NCI-H2196 (cell line): Measurements from ENCODE around the gene HNRNPK.

ENCODE experiments used
- DNase-seq: peaks from one replicate; lab custom pipeline; 2025; ENCODE audit not compliant: unreplicated experiment; lab: John Stamatoyannopoulos, UW

HNRNPK gene

GRCh38 chr9:83934569-83935275, 45.3 kb downstream of the HNRNPK start:
- peak; percentile 25 for DNase-seq

GRCh38 chr9:83933790-83934189, 46.2 kb downstream of the HNRNPK start:
- no peak for DNase-seq

- no peak for DNase-seq
Observed at GRCh38 chr9:83932851-83933250, 47.2 kb downstream of the HNRNPK start.

GRCh38 chr9:83932011-83932410, 48.0 kb downstream of the HNRNPK start:
- DNase-seq: no peak

- DNase-seq: no peak
Observed at GRCh38 chr9:83930881-83931280, 49.1 kb downstream of the HNRNPK start.

- no peak for DNase-seq
Observed at GRCh38 chr9:83927591-83927990, 52.4 kb downstream of the HNRNPK start.

GRCh38 chr9:83920927-83921707, 58.9 kb downstream of the HNRNPK start, which contains the start of gene KIF27:
KIF27 (minus strand) TSS chr9:83921432; CDS start chr9:83915591, 5,841 bp downstream.
- DNase-seq: peak; percentile 95

GRCh38 chr9:83920469-83920926, 59.5 kb downstream of the HNRNPK start:
- peak; percentile 49 for DNase-seq

GRCh38 chr9:83919111-83919510, 60.9 kb downstream of the HNRNPK start:
- DNase-seq: no peak
